Gastrocnemius medialis (tissue), 4 donors: ENCODE results near the gene RASSF1. TPM values are rescaled to one million over a fixed set of nuclear protein-coding genes. Genes with fewer than 3 reads are reported as not detected.

Source experiments
- ATAC-seq, 2 donors: fragments of 150-250 bp; one replicate each; pipeline ENCODE4 v1.9.1; 2016
- DNase-seq, 2 donors: peaks; one replicate each; pipeline ENCODE4 v3.0.0-alpha.2; 2019
- H3K27ac ChIP-seq, 4 donors: fragments of 200-600 bp; sonication (generic); 1 replicate in 1 of 4; 2 replicates in 3 of 4; pipeline ENCODE4 v1.5.1; 2016 to 2018; ENCODE audit warnings: mild to moderate bottlenecking in 2 of 4, moderate library complexity in 1 of 4
- H3K27me3 ChIP-seq, 3 donors: fragments of 200-600 bp; sonication (generic) in 2 of 3; 1 replicate in 1 of 3; 2 replicates in 2 of 3; pipeline versions ENCODE4 v1.5.1 to v1.6.0; 2016 to 2019; ENCODE audit warnings: mild to moderate bottlenecking in 1 of 3, moderate library complexity in 1 of 3
- H3K36me3 ChIP-seq, 2 donors: fragments of 200-600 bp; sonication (generic) in 1 of 2; one replicate each; pipeline ENCODE4 v1.5.1; 2017 to 2018
- H3K4me1 ChIP-seq, 2 donors: fragments of 200-600 bp; sonication (generic) in 1 of 2; one replicate each; pipeline ENCODE4 v1.5.1; 2016 to 2017; ENCODE audit warnings: mild to moderate bottlenecking in 2 of 2
- H3K4me3 ChIP-seq, 4 donors: fragments of 200-600 bp; sonication (generic) in 3 of 4; 1 replicate in 1 of 4; 2 replicates in 3 of 4; pipeline ENCODE4 v1.5.1; 2016 to 2019; ENCODE audit warnings: mild to moderate bottlenecking in 2 of 4
- H3K9me3 ChIP-seq, 3 donors: fragments of 200-600 bp; sonication (generic) in 2 of 3; 1 replicate in 1 of 3; 2 replicates in 2 of 3; pipeline ENCODE4 v1.5.1; 2016 to 2019
- POLR2A ChIP-seq, 2 donors: fragments of 450-650 bp; IDR thresholded peaks; one replicate each; pipeline ENCODE4 v1.6.1; 2017; ENCODE audit warnings: antibody characterized with exemption in 2 of 2, mild to moderate bottlenecking in 2 of 2, moderate library complexity in 2 of 2
- in situ Hi-C, 4 donors: fragments of 200-750 bp; cut with MboI; loops; one replicate each; pipeline versions ENCODE4 v1.15.0 to v1.8.0; 2017; ENCODE audit warnings: low sequenced_read_pairs in 4 of 4
- intact Hi-C: fragments of 100-400 bp; cut with DNase I; formaldehyde crosslinking; loops from one replicate; pipeline ENCODE4 v1.15.1; 2023; ENCODE audit warnings: low total_unique reads
- total RNA-seq, 4 donors: library from RNA; depleted of rRNA; stranded (reverse); fragments of >200 nt; gene quantifications; one replicate each; pipeline versions ENCODE4 v1.1.0 to v1.2.3, GENCODE V29; 2016
- TF ChIP-seq, protein P1 (sequence below), 5 experiments: fragments of 450-650 bp in 3 of 5; fragments of 200-600 bp in 2 of 5; sonication (generic) in 2 of 5; IDR thresholded peaks in 4 of 5; conservative IDR thresholded peaks in 1 of 5; 1 replicate in 4 of 5; 2 replicates in 1 of 5; pipeline ENCODE4 v1.5.1; 2016 to 2019; ENCODE audit warnings: antibody characterized with exemption in 5 of 5, mild to moderate bottlenecking in 3 of 5, moderate library complexity in 3 of 5

RASSF1 gene
- total RNA-seq, 4 donors from 2014 or later: 13.3 to 22.5 (median 18.0) TPM

DNA sequence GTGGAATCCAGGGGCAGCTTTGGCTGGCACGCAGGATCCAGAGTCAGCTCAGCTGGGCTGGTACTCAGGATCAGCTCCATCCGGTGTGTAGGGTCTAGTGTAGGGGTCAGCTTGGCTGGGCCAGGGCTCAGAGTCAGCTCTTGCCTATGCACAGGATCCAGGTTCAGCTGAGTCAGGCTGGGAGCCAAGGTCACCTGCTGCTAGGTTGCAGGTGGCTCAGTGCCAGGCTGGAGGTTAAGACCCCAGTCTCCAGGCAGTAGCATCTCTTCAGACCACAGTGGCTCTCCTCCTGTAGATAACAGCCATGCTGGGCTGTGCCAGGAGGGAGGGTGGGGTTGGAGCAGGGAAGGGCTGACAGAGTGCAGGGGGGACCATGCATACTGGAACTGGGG lies 43.3 kb downstream of the RASSF1 start:
- intact Hi-C loops: no loop called here
- no peaks in the 10 kb centered on the region for H3K9me3 ChIP-seq
- no peak for DNase-seq
- H3K4me3 ChIP-seq: no peak overlapping the region
- H3K27ac ChIP-seq: no peak overlapping the region
- TF ChIP-seq, protein P1, sequence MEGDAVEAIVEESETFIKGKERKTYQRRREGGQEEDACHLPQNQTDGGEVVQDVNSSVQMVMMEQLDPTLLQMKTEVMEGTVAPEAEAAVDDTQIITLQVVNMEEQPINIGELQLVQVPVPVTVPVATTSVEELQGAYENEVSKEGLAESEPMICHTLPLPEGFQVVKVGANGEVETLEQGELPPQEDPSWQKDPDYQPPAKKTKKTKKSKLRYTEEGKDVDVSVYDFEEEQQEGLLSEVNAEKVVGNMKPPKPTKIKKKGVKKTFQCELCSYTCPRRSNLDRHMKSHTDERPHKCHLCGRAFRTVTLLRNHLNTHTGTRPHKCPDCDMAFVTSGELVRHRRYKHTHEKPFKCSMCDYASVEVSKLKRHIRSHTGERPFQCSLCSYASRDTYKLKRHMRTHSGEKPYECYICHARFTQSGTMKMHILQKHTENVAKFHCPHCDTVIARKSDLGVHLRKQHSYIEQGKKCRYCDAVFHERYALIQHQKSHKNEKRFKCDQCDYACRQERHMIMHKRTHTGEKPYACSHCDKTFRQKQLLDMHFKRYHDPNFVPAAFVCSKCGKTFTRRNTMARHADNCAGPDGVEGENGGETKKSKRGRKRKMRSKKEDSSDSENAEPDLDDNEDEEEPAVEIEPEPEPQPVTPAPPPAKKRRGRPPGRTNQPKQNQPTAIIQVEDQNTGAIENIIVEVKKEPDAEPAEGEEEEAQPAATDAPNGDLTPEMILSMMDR (IDR thresholded peaks at IDR 0.05 in 4 of 5, conservative IDR thresholded peaks at IDR 0.05 in 1 of 5): no peak
- no peak for TF ChIP-seq POLR2A (IDR thresholded peaks at IDR 0.05)
- ATAC-seq: no peak
- no peaks in the 10 kb centered on the region for H3K27me3 ChIP-seq
- peaks cover 0 to 5% of the 10 kb centered on the region in 2 donors for H3K36me3 ChIP-seq
- in situ Hi-C loops: loop anchor here in 1 of 4 donors (25.0 kb wide), 1 partner anchor 360 kb away; the partner anchor contains the start of genes MON1A and RBM6
- H3K4me1 ChIP-seq: peaks cover 34 to 46% of the 10 kb centered on the region in 2 donors

DNA sequence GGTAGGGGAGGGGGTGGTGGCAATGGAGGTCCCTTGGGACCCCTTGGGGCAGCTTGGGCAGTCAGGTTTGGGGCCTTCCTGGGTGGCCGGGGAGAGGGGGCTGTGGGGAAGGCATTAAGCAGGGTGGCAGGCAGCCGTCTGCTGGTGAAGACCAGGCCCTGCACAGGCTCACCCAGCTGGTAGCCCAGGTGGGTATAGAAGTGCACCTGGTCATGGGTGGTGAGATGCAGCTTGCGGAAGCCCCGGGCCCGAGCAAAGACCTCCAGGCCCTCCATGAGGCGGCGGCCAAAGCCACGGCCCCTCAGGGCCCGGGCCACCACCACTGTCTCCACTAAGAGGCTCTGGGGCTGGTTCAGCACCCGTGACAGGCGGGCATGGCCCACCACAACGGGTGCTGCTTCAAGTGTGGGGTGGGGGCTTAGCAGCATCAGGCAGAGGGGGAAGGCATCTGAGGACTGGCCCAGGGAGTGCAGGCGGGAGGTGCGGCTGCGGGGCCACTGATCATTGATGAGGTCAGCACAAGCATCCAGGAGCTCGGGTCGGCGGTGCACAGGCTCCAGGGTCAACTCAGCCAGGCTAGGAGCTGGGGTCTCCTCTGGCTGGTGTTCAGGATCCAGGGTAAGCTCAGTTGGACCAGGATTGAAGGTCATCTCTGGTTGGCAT lies 43.8 kb downstream of the RASSF1 start:
- ATAC-seq (no peak), DNase-seq (no peak)
- intact Hi-C loops (no loop called here), in situ Hi-C loops (loop anchor here in 1 of 4 donors (25.0 kb wide), 1 partner anchor 360 kb away; the partner anchor contains the start of genes MON1A and RBM6)
- TF ChIP-seq, protein P1 (IDR thresholded peaks at IDR 0.05 in 4 of 5, conservative IDR thresholded peaks at IDR 0.05 in 1 of 5): no peak
- TF ChIP-seq POLR2A (IDR thresholded peaks at IDR 0.05): no peak
- Histone ChIP-seq H3K27me3 (no peaks in the 10 kb centered on the region), H3K27ac (no peak overlapping the region), H3K4me3 (no peak overlapping the region), H3K36me3 (peaks cover 0 to 5% of the 10 kb centered on the region in 2 donors), H3K9me3 (no peaks in the 10 kb centered on the region), H3K4me1 (peaks cover 34 to 40% of the 10 kb centered on the region in 2 donors)

DNA sequence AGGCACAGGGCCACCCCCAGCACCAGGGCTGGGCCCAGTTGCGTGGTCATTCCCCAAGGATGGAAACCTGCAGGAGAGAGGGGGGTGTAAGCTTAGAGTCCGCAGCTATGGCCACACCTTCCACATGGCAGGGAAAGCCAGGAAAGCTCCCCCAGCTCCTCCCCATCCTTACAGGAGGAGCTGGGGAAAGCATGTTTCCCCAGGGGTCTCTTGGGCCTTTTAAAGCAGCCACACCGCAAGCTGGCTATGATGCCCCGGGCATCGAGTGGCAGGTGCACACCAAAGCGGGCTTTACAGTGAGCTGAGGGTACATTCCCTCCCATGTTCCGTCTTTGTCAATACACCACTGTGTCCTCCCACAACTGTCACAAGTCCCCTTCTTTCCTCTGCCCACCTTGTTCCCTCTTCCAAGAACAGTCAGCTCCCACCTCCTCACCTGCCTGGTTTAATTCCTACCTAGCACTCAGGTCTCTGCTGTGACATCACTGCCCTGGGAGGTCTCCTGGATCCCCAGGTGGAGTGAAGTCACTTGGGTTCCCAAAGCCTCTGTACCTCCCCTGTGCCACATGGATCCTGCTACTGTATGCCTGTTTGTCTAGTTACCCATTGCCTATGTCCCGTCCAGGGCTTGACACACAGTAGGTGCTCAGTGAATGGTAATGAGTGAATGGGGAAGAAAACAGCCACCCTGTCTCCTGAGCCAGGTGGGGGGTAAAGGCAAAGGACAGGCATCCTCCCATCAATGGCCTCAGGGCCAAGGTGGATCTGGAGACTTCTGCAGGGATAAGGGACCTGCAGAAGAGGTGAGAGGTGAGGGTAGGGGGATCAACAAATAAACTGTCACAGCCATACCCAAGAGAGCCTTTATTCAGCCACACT lies 44.8 kb downstream of the RASSF1 start:
- TF ChIP-seq POLR2A (IDR thresholded peaks at IDR 0.05): no peak
- TF ChIP-seq, protein P1 (IDR thresholded peaks at IDR 0.05 in 4 of 5, conservative IDR thresholded peaks at IDR 0.05 in 1 of 5): no peak
- peaks cover 36 to 42% of the 10 kb centered on the region in 2 donors for H3K4me1 ChIP-seq
- H3K4me3 ChIP-seq: no peak overlapping the region
- in situ Hi-C loops (loop anchor here in 1 of 4 donors (25.0 kb wide), 1 partner anchor 358 kb away; the partner anchor contains the start of genes MON1A and RBM6), intact Hi-C loops (no loop called here)
- H3K9me3 ChIP-seq: no peaks in the 10 kb centered on the region
- peaks cover 0 to 5% of the 10 kb centered on the region in 2 donors for H3K36me3 ChIP-seq
- ATAC-seq: no peak
- no peaks in the 10 kb centered on the region for H3K27me3 ChIP-seq
- no peak for DNase-seq
- no peak overlapping the region for H3K27ac ChIP-seq

DNA sequence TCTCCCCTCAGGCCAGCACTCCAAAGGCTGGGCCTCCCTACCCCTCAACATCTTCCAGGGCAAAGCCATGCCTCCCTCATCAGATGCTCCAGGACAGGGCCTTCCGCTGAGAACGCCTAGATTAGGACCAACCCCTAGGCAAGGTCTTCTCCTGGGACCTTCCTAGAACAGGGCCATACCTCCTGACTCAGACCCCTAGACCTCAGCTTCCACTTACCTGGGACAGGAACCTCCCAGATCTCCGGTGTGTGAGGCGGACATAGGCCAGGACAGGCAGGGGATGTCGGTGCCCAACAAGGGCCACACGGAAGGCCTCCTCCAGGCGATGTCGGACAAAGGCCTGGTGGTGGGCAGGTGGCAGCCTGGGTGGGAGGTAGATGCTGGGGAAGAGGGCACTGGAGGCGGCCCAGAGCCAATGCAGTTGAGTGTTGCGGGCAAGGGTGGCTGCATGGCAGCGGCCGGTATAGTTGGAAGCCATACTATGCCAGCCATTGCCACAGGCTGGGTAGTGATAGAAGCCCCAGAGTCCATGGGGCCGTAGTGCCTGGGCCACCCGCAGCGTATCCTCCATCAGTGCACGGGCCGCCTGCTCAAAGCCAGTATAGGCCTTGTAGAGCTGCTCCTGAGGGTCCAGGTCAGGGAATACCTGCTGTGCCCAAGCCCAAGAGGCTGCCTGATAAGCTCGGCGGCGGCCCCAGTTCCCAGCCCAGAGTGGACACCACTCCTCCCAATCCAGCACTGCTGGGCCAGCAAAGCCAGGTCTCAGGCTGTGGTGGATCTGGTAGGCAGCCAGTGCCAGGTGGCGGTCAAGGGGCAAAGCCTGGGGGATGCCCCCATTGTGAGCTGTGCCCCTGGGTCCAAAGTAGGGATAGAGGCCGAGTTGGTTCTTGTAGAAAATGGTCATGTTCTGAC lies 45.9 kb downstream of the RASSF1 start:
- in situ Hi-C loops: loop anchor here in 1 of 4 donors (25.0 kb wide), 1 partner anchor 357 kb away; the partner anchor contains the start of genes MON1A and RBM6
- H3K9me3 ChIP-seq: no peaks in the 10 kb centered on the region
- no peaks in the 10 kb centered on the region for H3K27me3 ChIP-seq
- H3K36me3 ChIP-seq: peaks cover 0 to 15% of the 10 kb centered on the region in 2 donors
- no peak for TF ChIP-seq POLR2A (IDR thresholded peaks at IDR 0.05)
- TF ChIP-seq, protein P1 (IDR thresholded peaks at IDR 0.05 in 4 of 5, conservative IDR thresholded peaks at IDR 0.05 in 1 of 5): no peak
- H3K4me3 ChIP-seq: no peak overlapping the region
- DNase-seq (no peak), ATAC-seq (no peak)
- intact Hi-C loops: no loop called here
- peaks cover 28 to 36% of the 10 kb centered on the region in 2 donors for H3K4me1 ChIP-seq
- H3K27ac ChIP-seq: peak overlapping the region in 1 of 4 donors; percentile 97
